K562 (cell line): ENCODE measurements around the gene BTBD16. TPM values are rescaled to one million over a fixed set of nuclear protein-coding genes. Genes with fewer than 3 reads are reported as not detected.

Source experiments
- ATAC-seq: fragments of 200-7000 bp; cut with Tn5 transposase; 3 replicates; pipeline ENCODE4 v1.9.1; 2020; ENCODE audit warnings: moderate library complexity
- BruUV-seq: library from RNA; stranded (reverse); fragments of 400-500 nt; replicated peaks from 2 replicates; lab custom pipeline; 2021; lab: Mats Ljungman, UMichigan
- CTCF ChIA-PET: fragments of 300-600 bp; formaldehyde crosslinking; extraction: SDS; loops from one replicate; lab custom pipeline; 2021; ENCODE audit warnings: low intra/inter-chr PET ratio; lab: Yijun Ruan, JAX
- POLR2A ChIA-PET: fragments of 300-600, 350-650 bp; sonication (Branson Sonifier 250); formaldehyde crosslinking; extraction: SDS; loops from one replicate; lab custom pipeline; 2021; ENCODE audit warnings: antibody characterized with exemption, inconsistent platforms; lab: Yijun Ruan, JAX
- DNase-seq, 4 experiments: peaks; one replicate each; pipeline versions ENCODE4 v3.0.0 to v3.0.0-alpha.2; 2011 to 2018; ENCODE audit warnings: low spot score in 3 of 4, mixed read lengths in 3 of 4; ENCODE audit errors: extremely low read depth in 1 of 4
- FAIRE-seq: peaks from 2 replicates; lab custom pipeline; 2011; peaks lifted over from hg19 to GRCh38; lab: Jason Lieb, UNC
- H2AFZ ChIP-seq: 2 replicates; pipeline ENCODE4 v1.6.0; 2011; ENCODE audit warnings: low read depth, low read length, control low read depth, inconsistent platforms
- H3K27ac ChIP-seq: fragments of 200-600 bp; 3 replicates; pipeline ENCODE4 v1.8.0; 2011; ENCODE audit warnings: low read depth, mild to moderate bottlenecking, control low read depth, inconsistent platforms, low read length, moderate library complexity, mixed read lengths; ENCODE audit errors: extremely low read depth
- H3K27me3 ChIP-seq, 2 experiments: fragments of 300-600 bp in 1 of 2; 2 replicates in 1 of 2; 3 replicates in 1 of 2; pipeline versions ENCODE4 v1.6.0 to v1.8.0; 2011; ENCODE audit warnings: inconsistent platforms in 2 of 2, low read length in 2 of 2, mild to moderate bottlenecking in 1 of 2, mixed read lengths in 1 of 2, moderate library complexity in 1 of 2; ENCODE audit not compliant: control insufficient read depth in 2 of 2, insufficient read depth in 2 of 2
- H3K36me3 ChIP-seq: fragments of 300-600 bp; 3 replicates; pipeline ENCODE4 v1.8.0; 2011; ENCODE audit warnings: mild to moderate bottlenecking, low read length, inconsistent platforms; ENCODE audit not compliant: control insufficient read depth, insufficient read depth
- H3K4me1 ChIP-seq, 2 experiments: fragments of 200-600 bp in 1 of 2; replicated peaks in 1 of 2; 2 replicates in 1 of 2; 3 replicates in 1 of 2; pipeline versions ENCODE4 v1.5.1 to v1.8.0; 2011; ENCODE audit warnings: inconsistent platforms in 2 of 2, low read length in 2 of 2, mild to moderate bottlenecking in 1 of 2, mixed read lengths in 1 of 2, moderate library complexity in 1 of 2; ENCODE audit not compliant: control insufficient read depth in 2 of 2, insufficient read depth in 2 of 2
- H3K4me2 ChIP-seq: 2 replicates; pipeline ENCODE4 v1.6.1; 2011; ENCODE audit warnings: low read length, control low read depth, inconsistent platforms, mixed read lengths; ENCODE audit not compliant: insufficient read depth
- H3K4me3 ChIP-seq: fragments of 200-600 bp; sonication (generic), shearing (Covaris generic); 2 replicates; pipeline ENCODE4 v1.5.1; 2016; ENCODE audit warnings: control low read depth, inconsistent platforms
- H3K79me2 ChIP-seq: fragments of 200-600 bp; 3 replicates; pipeline ENCODE4 v1.8.0; 2011; ENCODE audit warnings: low read length, inconsistent platforms; ENCODE audit not compliant: control insufficient read depth, insufficient read depth
- H3K9ac ChIP-seq, 2 experiments: 2 replicates each; pipeline versions ENCODE4 v1.6.0 to v1.6.1; 2011; ENCODE audit warnings: low read depth in 2 of 2, low read length in 2 of 2, control low read depth in 1 of 2, inconsistent platforms in 1 of 2, mild to moderate bottlenecking in 1 of 2, mixed read lengths in 1 of 2; ENCODE audit not compliant: insufficient read depth in 1 of 2
- H3K9me1 ChIP-seq: one replicate; pipeline ENCODE4 v1.6.0; 2011; ENCODE audit warnings: inconsistent platforms, mild to moderate bottlenecking, low read length, moderate library complexity; ENCODE audit not compliant: control insufficient read depth, insufficient read depth
- H3K9me3 ChIP-seq: replicated peaks from 2 replicates; pipeline ENCODE4 v1.5.1; 2011; ENCODE audit warnings: low read depth, low read length, inconsistent platforms; ENCODE audit not compliant: control insufficient read depth, insufficient read depth
- H4K20me1 ChIP-seq: replicated peaks from 2 replicates; pipeline ENCODE4 v1.6.1; 2011; ENCODE audit warnings: low read length, inconsistent platforms, mixed read lengths; ENCODE audit not compliant: control insufficient read depth, insufficient read depth
- MTF1 ChIP-seq: fragments of 250-450 bp; sonication (Bioruptor Pico); IDR thresholded peaks from 2 replicates; pipeline ENCODE4 v1.9.0; 2021; ENCODE audit warnings: moderate library complexity, mild to moderate bottlenecking, inconsistent platforms, borderline replicate concordance
- RBM25 ChIP-seq: fragments of 200-400 bp; formaldehyde crosslinking; IDR thresholded peaks from 2 replicates; pipeline ENCODE4 v1.6.1; 2018; ENCODE audit warnings: low read length, low read depth, moderate library complexity; ENCODE audit not compliant: severe bottlenecking
- SMARCA5 ChIP-seq: fragments of 450-650 bp; IDR thresholded peaks from 2 replicates; pipeline ENCODE4 v1.6.1; 2016
- SOX6 ChIP-seq: fragments of 450-650 bp; IDR thresholded peaks from 2 replicates; pipeline ENCODE4 v1.6.1; 2014; ENCODE audit warnings: mild to moderate bottlenecking
- ZNF668 ChIP-seq: fragments of 250-450 bp; sonication (Bioruptor Pico); IDR thresholded peaks from 2 replicates; pipeline ENCODE4 v1.8.0; 2022; ENCODE audit warnings: mild to moderate bottlenecking, inconsistent platforms
- ZNF79 ChIP-seq: fragments of 250-450 bp; sonication (Bioruptor Pico); IDR thresholded peaks from 2 replicates; pipeline ENCODE4 v1.4.0; 2020; ENCODE audit warnings: low read depth, mild to moderate bottlenecking, moderate library complexity
- WGBS: fragments of 100-300 bp; shearing (Covaris generic); methylation state at CpG from one replicate; pipeline ENCODE4 v1.1.6; 2016; ENCODE audit warnings: low coverage, mixed read lengths; ENCODE audit not compliant: insufficient coverage; ENCODE audit errors: missing lambda C conversion rate; 5-methylcytosine and 5-hydroxymethylcytosine counted together
- in situ Hi-C: fragments of 300-500 bp; cut with MboI; formaldehyde crosslinking; loops from 4 replicates; pipeline ENCODE4 v1.15.0; 2018; ENCODE audit warnings: inconsistent platforms, mixed read lengths
- intact Hi-C: fragments of 100-400 bp; cut with micrococcal nuclease; formaldehyde crosslinking; loops from 2 replicates; pipeline ENCODE4 v1.14.2; 2022
- polyA plus RNA-seq, 8 experiments: library from polyadenylated mRNA; depleted of rRNA in 4 of 8; stranded (reverse) in 5 of 8; unstranded in 3 of 8; fragments of >200 nt; fragmentation: Nextera tagmentation in 2 of 8; fragmentation: Illumina TruSeq in 1 of 8; extraction: Ambion mirVana in 2 of 8; extraction: Trizol in 1 of 8; gene quantifications; 2 replicates each; pipeline versions ENCODE4 v1.2.1 to v1.2.3, GENCODE V29; 2011 to 2014; ENCODE audit warnings: inconsistent platforms in 1 of 8, missing spikeins in 1 of 8
- total RNA-seq, 7 experiments: library from RNA; depleted of rRNA in 6 of 7; stranded (reverse); fragments of >200 nt in 6 of 7; fragmentation: Illumina TruSeq in 2 of 7; extraction: Trizol in 2 of 7; gene quantifications; 2 replicates each; pipeline versions ENCODE4 v1.2.1 to v1.2.3, GENCODE V29; 2011 to 2021; ENCODE audit warnings: low replicate concordance in 1 of 7
- TF ChIP-seq, protein P1 (sequence below): fragments of 250-450 bp; sonication (Bioruptor Pico); IDR thresholded peaks from 2 replicates; pipeline ENCODE4 v1.4.0; 2020
- TF ChIP-seq, protein P2 (sequence below), 3 experiments: IDR thresholded peaks in 2 of 3; conservative IDR thresholded peaks in 1 of 3; 2 replicates each; pipeline ENCODE4 v1.5.1; 2011 to 2012; ENCODE audit warnings: low read length in 3 of 3, mild to moderate bottlenecking in 3 of 3, control low read depth in 2 of 3, improper control_type of control experiment in 1 of 3, inconsistent platforms in 1 of 3, low read depth in 1 of 3, mixed read lengths in 1 of 3, moderate library complexity in 1 of 3; ENCODE audit not compliant: insufficient read depth in 2 of 3
- TF ChIP-seq, protein P3 (sequence below): sonication (generic); formaldehyde crosslinking; IDR thresholded peaks from 2 replicates; pipeline ENCODE4 v1.8.1; 2023; ENCODE audit warnings: mild to moderate bottlenecking, missing genetic modification reagents

The BTBD16 gene
- total and polyA plus RNA-seq, 9 of the 15 experiments (the other 6 are each of a cell fraction or from before 2014, with no cell fraction given): 0.11 TPM; not detected in 8

DNA sequence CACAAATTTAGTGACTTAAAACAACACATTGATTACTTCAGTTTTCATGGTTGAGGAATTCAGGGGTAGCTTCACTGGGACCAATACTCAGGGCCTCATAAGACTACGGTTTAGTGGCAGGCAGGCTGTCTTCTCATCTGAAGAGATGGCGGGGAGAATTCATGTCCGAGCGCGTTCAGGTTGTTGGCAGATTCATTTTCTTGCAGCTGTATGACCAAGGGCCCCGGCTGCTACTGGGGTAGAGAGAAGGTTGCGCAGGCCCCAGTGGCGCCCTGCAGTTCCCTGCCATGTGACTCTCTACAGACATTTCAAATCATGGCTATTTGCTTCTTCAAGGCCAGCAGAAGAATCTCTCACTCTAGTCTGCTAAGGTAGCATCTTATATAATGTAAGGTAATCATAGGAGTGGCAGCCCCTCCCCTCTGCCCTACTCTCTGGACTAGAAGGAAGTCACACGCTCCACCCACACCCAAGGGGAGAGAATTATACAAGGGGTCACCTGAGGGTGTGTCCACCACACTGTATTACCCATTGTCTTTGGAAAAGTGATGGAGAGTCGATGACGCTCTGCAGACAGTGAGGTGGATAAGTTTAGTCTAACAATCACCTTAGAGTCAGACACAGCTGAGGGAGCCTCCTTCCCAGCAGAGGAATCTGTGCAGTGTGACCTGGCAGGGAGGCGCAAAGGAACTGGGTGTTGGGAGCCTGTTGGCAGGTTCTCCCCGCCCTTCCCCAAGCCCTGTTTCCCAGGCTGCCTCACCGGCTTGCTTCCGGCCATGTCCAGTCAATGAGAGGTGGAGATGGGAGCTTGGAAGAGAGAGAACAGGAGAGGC is 67.7 kb downstream of the BTBD16 start:
- Histone ChIP-seq H3K9me3 (no peaks in the 10 kb centered on the region), H3K9ac (no peak overlapping the region), H3K79me2 (no peaks in the 10 kb centered on the region), H3K4me3 (no peak overlapping the region), H3K36me3 (no peaks in the 10 kb centered on the region), H3K27me3 (no peaks in the 10 kb centered on the region; a peak in 1 of 5 replicates), H2AFZ (no peak overlapping the region), H3K27ac (no peak overlapping the region), H3K4me1 (no peaks in the 10 kb centered on the region), H3K9me1 (no peaks in the 10 kb centered on the region), H4K20me1 (no peaks in the 10 kb centered on the region; the same call in 1 of the 2 replicates), H3K4me2 (no peak overlapping the region)
- no peak for FAIRE-seq
- no peak for ATAC-seq
- intact Hi-C loops (no loop called here), in situ Hi-C loops (no loop called here)
- WGBS: 0% methylated on average over 15 of the region's 15 CpGs
- TF ChIP-seq, protein P1, sequence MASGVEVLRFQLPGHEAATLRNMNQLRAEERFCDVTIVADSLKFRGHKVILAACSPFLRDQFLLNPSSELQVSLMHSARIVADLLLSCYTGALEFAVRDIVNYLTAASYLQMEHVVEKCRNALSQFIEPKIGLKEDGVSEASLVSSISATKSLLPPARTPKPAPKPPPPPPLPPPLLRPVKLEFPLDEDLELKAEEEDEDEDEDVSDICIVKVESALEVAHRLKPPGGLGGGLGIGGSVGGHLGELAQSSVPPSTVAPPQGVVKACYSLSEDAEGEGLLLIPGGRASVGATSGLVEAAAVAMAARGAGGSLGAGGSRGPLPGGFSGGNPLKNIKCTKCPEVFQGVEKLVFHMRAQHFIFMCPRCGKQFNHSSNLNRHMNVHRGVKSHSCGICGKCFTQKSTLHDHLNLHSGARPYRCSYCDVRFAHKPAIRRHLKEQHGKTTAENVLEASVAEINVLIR (CRISPR knock-in tag): no peak
- TF ChIP-seq MTF1 (no peak), ZNF668 (CRISPR knock-in tag) (no peak), ZNF79 (CRISPR knock-in tag) (no peak), RBM25 (no peak), SOX6 (no peak), SMARCA5 (no peak)
- TF ChIP-seq, protein P2, sequence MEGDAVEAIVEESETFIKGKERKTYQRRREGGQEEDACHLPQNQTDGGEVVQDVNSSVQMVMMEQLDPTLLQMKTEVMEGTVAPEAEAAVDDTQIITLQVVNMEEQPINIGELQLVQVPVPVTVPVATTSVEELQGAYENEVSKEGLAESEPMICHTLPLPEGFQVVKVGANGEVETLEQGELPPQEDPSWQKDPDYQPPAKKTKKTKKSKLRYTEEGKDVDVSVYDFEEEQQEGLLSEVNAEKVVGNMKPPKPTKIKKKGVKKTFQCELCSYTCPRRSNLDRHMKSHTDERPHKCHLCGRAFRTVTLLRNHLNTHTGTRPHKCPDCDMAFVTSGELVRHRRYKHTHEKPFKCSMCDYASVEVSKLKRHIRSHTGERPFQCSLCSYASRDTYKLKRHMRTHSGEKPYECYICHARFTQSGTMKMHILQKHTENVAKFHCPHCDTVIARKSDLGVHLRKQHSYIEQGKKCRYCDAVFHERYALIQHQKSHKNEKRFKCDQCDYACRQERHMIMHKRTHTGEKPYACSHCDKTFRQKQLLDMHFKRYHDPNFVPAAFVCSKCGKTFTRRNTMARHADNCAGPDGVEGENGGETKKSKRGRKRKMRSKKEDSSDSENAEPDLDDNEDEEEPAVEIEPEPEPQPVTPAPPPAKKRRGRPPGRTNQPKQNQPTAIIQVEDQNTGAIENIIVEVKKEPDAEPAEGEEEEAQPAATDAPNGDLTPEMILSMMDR (IDR thresholded peaks at IDR 0.05 in 2 of 3, conservative IDR thresholded peaks at IDR 0.05 in 1 of 3; ENCODE audit: insufficient read depth in 2 of 3, low read depth in 1 of 3, low read length in 3 of 3): no peak
- TF ChIP-seq, protein P3, sequence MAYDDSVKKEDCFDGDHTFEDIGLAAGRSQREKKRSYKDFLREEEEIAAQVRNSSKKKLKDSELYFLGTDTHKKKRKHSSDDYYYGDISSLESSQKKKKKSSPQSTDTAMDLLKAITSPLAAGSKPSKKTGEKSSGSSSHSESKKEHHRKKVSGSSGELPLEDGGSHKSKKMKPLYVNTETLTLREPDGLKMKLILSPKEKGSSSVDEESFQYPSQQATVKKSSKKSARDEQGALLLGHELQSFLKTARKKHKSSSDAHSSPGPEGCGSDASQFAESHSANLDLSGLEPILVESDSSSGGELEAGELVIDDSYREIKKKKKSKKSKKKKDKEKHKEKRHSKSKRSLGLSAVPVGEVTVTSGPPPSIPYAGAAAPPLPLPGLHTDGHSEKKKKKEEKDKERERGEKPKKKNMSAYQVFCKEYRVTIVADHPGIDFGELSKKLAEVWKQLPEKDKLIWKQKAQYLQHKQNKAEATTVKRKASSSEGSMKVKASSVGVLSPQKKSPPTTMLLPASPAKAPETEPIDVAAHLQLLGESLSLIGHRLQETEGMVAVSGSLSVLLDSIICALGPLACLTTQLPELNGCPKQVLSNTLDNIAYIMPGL (CRISPR knock-in tag): no peak
- no peak for DNase-seq
- no TSS peak for BruUV-seq
- CTCF ChIA-PET: no interaction called here
- POLR2A ChIA-PET: no interaction called here
